Measurements from ENCODE around the gene SUB1. TPM values are rescaled to one million over a fixed set of nuclear protein-coding genes. Genes with fewer than 3 reads are reported as not detected.

The SUB1 gene
- total RNA-seq, 4 donors from 2014 or later, result 59.6 to 280 (median 134) TPM

- H3K9me3 ChIP-seq, result peaks cover 0 to 8% (median 0%) of the 10 kb centered on the region in 3 donors
Observed at GRCh38 chr5:32651088-32651487, 65.7 kb downstream of the SUB1 start.

GRCh38 chr5:32651638-32652037 is 66.3 kb downstream of the SUB1 start:
- Histone ChIP-seq H3K9me3 (peaks cover 0 to 13% (median under 1%) of the 10 kb centered on the region in 3 donors), H3K36me3 (no peaks in the 10 kb centered on the region), H3K4me3 (no peak overlapping the region), H3K27ac (no peak overlapping the region), H3K4me1 (no peaks in the 10 kb centered on the region), H3K27me3 (no peaks in the 10 kb centered on the region)
- WGBS, 2 donors, result 49 to 56% methylated on average over 5 of the region's 5 CpGs
- TF ChIP-seq CTCF (IDR thresholded peaks at IDR 0.05) (no peak), POLR2A (IDR thresholded peaks at IDR 0.05) (no peak)
- no peak for DNase-seq
- intact Hi-C loops (cut with DNase I), result no loop called here

More at GRCh38 chr5:32651088-32651487, 65.7 kb downstream of the SUB1 start:
- H3K4me1 ChIP-seq, result no peaks in the 10 kb centered on the region
- TF ChIP-seq POLR2A (IDR thresholded peaks at IDR 0.05), result no peak
- TF ChIP-seq CTCF (IDR thresholded peaks at IDR 0.05), result no peak
- intact Hi-C loops (cut with DNase I), result no loop called here
- WGBS, 2 donors, result 74 to 82% methylated on average over 4 of the region's 4 CpGs
- no peak overlapping the region for H3K27ac ChIP-seq
- no peaks in the 10 kb centered on the region for H3K27me3 ChIP-seq
- no peak overlapping the region for H3K4me3 ChIP-seq
- H3K36me3 ChIP-seq, result no peaks in the 10 kb centered on the region
- no peak for DNase-seq

Other genes starting within 250 kb of the SUB1 start
- gene ZFR, start 140.8 kb upstream of the SUB1 start, total RNA-seq, result 10 to 100 TPM; 27.7 to 67.1 (median 54.8) TPM
- 10 to 100 TPM in 3 of 4 donors, 1 to 10 TPM in 1; 7.9 to 31.3 (median 13.0) TPM for gene NPR3, start 125.8 kb downstream of the SUB1 start, total RNA-seq